ENCODE results near the gene CA5B. TPM values are rescaled to one million over a fixed set of nuclear protein-coding genes. Genes with fewer than 3 reads are reported as not detected.

CA5B gene
- total RNA-seq, 5 donors from 2014 or later (not counting 1 experiment from before 2014, with no cell fraction given), result 34.2 to 80.9 (median 44.6) TPM

DNA sequence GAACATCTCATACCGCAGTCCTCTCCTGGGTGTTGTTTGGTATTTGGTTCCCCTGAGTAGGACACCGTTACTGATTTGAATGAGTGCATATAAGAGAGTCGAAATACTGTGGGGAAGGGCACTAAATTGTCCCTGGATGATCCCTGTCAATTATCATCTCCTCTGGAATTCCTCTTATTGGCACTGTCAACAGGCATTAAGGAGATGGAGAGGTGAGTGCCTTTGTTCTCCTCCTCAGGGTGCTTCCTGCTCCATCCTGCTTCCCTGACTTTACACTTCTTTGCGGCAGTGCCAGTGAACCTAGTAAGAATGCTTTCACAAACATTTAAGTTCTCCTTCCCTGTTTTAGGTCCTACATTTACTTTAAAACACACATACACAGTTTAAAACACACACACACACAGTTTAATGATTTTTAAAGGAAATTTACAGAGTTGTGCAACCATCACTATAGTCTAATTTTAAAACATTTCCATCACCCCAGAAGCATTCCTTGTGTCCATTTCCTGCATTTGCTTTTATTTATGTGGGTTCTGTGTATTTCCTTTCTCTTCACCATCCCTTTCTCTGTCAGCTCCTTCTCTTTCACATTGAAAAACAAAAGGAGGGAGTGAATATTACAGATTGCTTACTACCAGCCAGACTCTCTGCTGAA, 31.4 kb downstream of the CA5B start:
- Mint-ChIP-seq H3K27me3 (no peaks in the 10 kb centered on the region), H3K4me3 (no peak overlapping the region), H3K9me3 (no peaks in the 10 kb centered on the region), H3K27ac (peak overlapping the region; percentile 44 to 57), H3K36me3 (peaks cover 27% of the 10 kb centered on the region), H3K4me1 (peaks cover 5 to 21% (median 17%) of the 10 kb centered on the region in 3 donors)
- DNase-seq, result no peak
- Histone ChIP-seq H3K27me3 (replicated peaks in 1 of 2; ENCODE audit: control insufficient read depth in 2 of 2, extremely low read depth in 1 of 2, insufficient read depth in 2 of 2, low read length in 1 of 2) (no peaks in the 10 kb centered on the region), H3K4me3 (ENCODE audit: control insufficient read depth in 1 of 2, extremely low read depth in 1 of 2, low read length in 1 of 2) (no peak overlapping the region), H3K36me3 (ENCODE audit: control insufficient read depth in 2 of 2, extremely low read depth in 1 of 2, insufficient read depth in 1 of 2, low read length in 1 of 2) (peaks cover 0 to 23% of the 10 kb centered on the region in 2 donors), H3K4me1 (ENCODE audit: control insufficient read depth in 1 of 2, extremely low read depth in 1 of 2, insufficient read depth in 2 of 2, low read length in 2 of 2) (no peaks in the 10 kb centered on the region), H3K27ac (ENCODE audit: low read length) (no peak overlapping the region), H3K9me3 (no peaks in the 10 kb centered on the region)
- no CpG with 5 or more reads among the region's 4 CpGs for WGBS (ENCODE audit: insufficient coverage)
- POLR2A ChIA-PET, result no interaction called here
- CTCF ChIA-PET, result interaction anchor here in 1 of 2 donors (1.0 kb wide), 1 partner anchor 11 kb away, joined by 3 read pairs; no protein-coding TSS in a partner anchor
- no peak for ATAC-seq (replicated peaks in 1 of 4)

DNA sequence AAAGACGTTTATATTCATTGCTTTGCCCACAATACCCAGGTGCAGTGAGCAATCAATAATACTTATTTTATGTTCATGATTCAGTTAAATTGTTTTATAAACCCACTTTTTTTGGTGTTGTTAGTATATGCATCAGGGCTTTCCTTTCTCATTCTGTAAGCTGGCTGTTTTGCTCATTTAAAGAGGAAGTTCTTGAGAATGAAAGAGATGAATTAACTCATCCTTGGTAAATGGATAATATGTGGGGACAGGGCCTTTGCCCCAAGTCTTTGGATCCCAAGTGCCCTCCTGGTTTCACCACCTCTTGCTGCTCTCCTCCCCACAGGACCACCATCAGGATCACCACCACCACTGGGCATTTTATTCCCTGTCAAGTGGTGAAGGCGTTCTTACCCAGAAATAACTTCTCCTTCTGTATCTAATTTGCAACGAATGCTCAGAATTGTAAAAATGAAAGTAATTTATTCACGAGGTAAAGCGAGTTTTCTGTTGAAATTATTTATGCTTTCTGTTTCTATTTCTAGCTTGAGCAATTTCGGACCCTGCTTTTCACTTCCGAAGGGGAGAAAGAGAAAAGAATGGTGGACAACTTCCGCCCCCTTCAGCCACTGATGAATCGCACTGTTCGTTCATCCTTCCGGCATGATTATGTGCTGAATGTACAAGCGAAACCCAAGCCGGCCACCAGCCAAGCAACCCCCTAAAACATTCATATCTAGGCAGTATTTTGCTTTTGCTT, 44.1 kb downstream of the CA5B start:
- Mint-ChIP-seq H3K4me3 (peak overlapping the region; percentile 74 to 81 (median 75)), H3K36me3 (peaks cover 23% of the 10 kb centered on the region), H3K4me1 (peaks cover 7 to 14% (median 11%) of the 10 kb centered on the region in 3 donors), H3K9me3 (no peaks in the 10 kb centered on the region), H3K27ac (peak overlapping the region; percentile 93 to 98), H3K27me3 (no peaks in the 10 kb centered on the region)
- WGBS (ENCODE audit: insufficient coverage), result 0% methylated on average over 2 of the region's 13 CpGs
- peak in 1 of 4 experiments; percentile 67 for ATAC-seq (replicated peaks in 1 of 4)
- ChIA-PET CTCF (interaction anchor here (0.6 to 2.0 kb wide), 2 partner anchors 9 to 31 kb away, joined by 3 to 4 read pairs; partner anchors contain the start of gene ZRSR2 (in 1 of the 2)), POLR2A (no interaction called here)
- Histone ChIP-seq H3K4me3 (ENCODE audit: control insufficient read depth in 1 of 2, extremely low read depth in 1 of 2, low read length in 1 of 2) (peak overlapping the region in 1 of 2 donors; percentile 40), H3K27me3 (replicated peaks in 1 of 2; ENCODE audit: control insufficient read depth in 2 of 2, extremely low read depth in 1 of 2, insufficient read depth in 2 of 2, low read length in 1 of 2) (no peaks in the 10 kb centered on the region), H3K9me3 (no peaks in the 10 kb centered on the region), H3K36me3 (ENCODE audit: control insufficient read depth in 2 of 2, extremely low read depth in 1 of 2, insufficient read depth in 1 of 2, low read length in 1 of 2) (peaks cover 5 to 28% of the 10 kb centered on the region in 2 donors), H3K27ac (ENCODE audit: low read length) (peak overlapping the region; percentile 88), H3K4me1 (ENCODE audit: control insufficient read depth in 1 of 2, extremely low read depth in 1 of 2, insufficient read depth in 2 of 2, low read length in 2 of 2) (peaks cover 0 to 8% of the 10 kb centered on the region in 2 experiments)
- peak in 1 of 35 experiments; percentile 45 for DNase-seq

DNA sequence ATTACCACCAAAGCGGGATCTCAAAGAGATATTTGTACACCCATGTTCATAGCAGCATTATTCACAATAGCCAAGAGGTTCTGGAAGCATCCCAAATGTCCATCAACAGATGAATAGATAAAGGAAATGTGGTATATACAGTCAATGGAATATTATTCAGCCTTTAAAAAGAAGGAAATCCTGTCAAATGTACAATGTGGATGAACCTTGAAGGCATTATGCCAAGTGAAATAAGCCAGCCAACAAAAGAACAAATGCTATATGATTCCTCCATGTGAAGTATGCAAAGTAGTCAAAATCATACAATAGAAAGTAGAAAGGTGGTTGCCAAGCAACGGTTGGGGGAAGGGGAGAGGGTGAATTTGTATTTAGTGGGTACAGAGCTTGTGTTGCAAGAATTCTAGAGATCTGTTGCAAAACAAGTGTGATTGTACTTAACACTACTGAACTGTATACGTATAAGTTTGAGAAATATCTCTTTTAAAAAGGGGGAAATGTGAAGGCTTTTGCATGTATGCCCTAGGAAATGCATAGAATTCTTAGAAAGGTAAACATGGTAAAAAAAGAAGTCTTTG, 47.2 kb downstream of the CA5B start:
- Mint-ChIP-seq H3K27ac (no peak overlapping the region), H3K9me3 (no peaks in the 10 kb centered on the region), H3K36me3 (peaks cover 19% of the 10 kb centered on the region), H3K27me3 (no peaks in the 10 kb centered on the region), H3K4me3 (no peak overlapping the region), H3K4me1 (peaks cover 9 to 14% (median 12%) of the 10 kb centered on the region in 3 donors)
- ChIA-PET POLR2A (no interaction called here), CTCF (no interaction called here)
- Histone ChIP-seq H3K9me3 (no peaks in the 10 kb centered on the region), H3K27me3 (replicated peaks in 1 of 2; ENCODE audit: control insufficient read depth in 2 of 2, extremely low read depth in 1 of 2, insufficient read depth in 2 of 2, low read length in 1 of 2) (no peaks in the 10 kb centered on the region), H3K27ac (ENCODE audit: low read length) (no peak overlapping the region), H3K36me3 (ENCODE audit: control insufficient read depth in 2 of 2, extremely low read depth in 1 of 2, insufficient read depth in 1 of 2, low read length in 1 of 2) (peaks cover 5 to 17% of the 10 kb centered on the region in 2 donors), H3K4me1 (ENCODE audit: control insufficient read depth in 1 of 2, extremely low read depth in 1 of 2, insufficient read depth in 2 of 2, low read length in 2 of 2) (peaks cover 2 to 17% of the 10 kb centered on the region in 2 experiments), H3K4me3 (ENCODE audit: control insufficient read depth in 1 of 2, extremely low read depth in 1 of 2, low read length in 1 of 2) (no peak overlapping the region)
- WGBS (ENCODE audit: insufficient coverage), result no CpG with 5 or more reads among the region's 3 CpGs
- DNase-seq (no peak), ATAC-seq (replicated peaks in 1 of 4) (no peak)

DNA sequence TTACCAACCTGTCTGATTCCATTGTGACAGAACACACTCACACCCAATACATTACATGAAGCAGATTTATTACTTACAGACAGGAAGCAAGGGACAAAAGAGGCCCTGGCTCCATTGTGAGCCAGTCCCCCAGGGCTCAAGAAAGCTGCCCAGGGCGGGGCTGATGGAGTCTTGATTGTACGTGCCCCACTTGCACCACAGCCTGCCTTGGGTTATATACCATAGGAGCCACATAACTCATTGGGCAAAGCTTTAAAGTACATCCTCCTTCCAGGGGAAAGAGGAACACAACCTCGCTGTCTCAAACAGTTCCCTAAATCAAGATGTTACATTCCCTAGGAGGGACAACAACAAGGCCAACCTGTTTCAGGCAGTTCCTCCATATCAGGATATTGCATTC, 48.8 kb downstream of the CA5B start:
- DNase-seq, result peak in 1 of 35 experiments; percentile 4
- no CpG with 5 or more reads among the region's 3 CpGs for WGBS (ENCODE audit: insufficient coverage)
- peaks cover 5 to 8% of the 10 kb centered on the region in 2 donors for H3K36me3 ChIP-seq (ENCODE audit: control insufficient read depth in 2 of 2, extremely low read depth in 1 of 2, insufficient read depth in 1 of 2, low read length in 1 of 2)
- Mint-ChIP-seq H3K27ac (no peak overlapping the region), H3K36me3 (peaks cover 16% of the 10 kb centered on the region), H3K4me3 (no peak overlapping the region), H3K4me1 (peaks cover 6 to 14% (median 6%) of the 10 kb centered on the region in 3 donors), H3K27me3 (no peaks in the 10 kb centered on the region), H3K9me3 (no peaks in the 10 kb centered on the region)
- ATAC-seq (replicated peaks in 1 of 4), result no peak
- H3K4me3 ChIP-seq (ENCODE audit: control insufficient read depth in 1 of 2, extremely low read depth in 1 of 2, low read length in 1 of 2), result no peak overlapping the region
- H3K27me3 ChIP-seq (replicated peaks in 1 of 2; ENCODE audit: control insufficient read depth in 2 of 2, extremely low read depth in 1 of 2, insufficient read depth in 2 of 2, low read length in 1 of 2), result no peaks in the 10 kb centered on the region
- ChIA-PET POLR2A (no interaction called here), CTCF (no interaction called here)
- H3K4me1 ChIP-seq (ENCODE audit: control insufficient read depth in 1 of 2, extremely low read depth in 1 of 2, insufficient read depth in 2 of 2, low read length in 2 of 2), result peaks cover 7 to 19% of the 10 kb centered on the region in 2 experiments
- no peaks in the 10 kb centered on the region for H3K9me3 ChIP-seq
- no peak overlapping the region for H3K27ac ChIP-seq (ENCODE audit: low read length)

DNA sequence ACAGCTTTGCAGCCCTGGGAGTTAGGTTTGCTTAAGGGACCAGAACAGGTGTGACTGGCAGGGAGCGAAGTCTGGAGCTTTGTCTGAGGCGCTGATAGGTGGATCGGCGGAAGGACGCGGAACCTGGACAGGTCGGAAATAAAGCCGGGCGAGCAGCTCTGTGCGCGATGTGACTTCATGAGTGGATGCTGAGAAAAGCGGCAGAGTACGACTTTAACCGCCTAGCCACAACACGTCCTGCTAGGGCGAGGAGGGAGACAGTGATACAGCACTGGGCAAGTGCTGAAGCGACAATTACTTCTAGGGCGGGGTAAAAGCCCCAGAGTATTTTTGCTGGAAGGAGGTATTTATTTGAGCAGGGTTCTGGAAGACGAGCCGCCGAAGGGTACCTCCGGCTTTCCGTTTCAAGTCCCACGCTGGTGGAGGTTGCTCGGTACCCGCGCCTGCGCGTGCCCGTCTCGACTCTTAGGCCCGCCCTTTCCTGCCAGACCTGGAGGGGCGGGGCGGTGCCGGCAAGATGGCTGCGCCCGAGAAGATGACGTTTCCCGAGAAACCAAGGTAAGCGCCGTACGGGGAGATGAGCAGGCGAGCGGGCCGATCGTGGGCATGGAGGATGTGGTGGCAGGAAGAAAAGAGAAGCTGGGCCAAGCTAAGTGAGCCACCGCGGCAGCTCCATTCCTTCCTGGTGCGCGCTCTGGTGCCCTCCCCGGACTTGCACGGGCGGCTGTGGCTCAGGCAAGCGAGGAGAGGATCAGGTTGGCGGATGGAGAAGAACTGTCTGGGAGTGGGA, 52.1 kb downstream of the CA5B start, which contains the start of gene ZRSR2:
Gene ZRSR2 (plus strand): TSS at position 506 of the 790 bp plus-strand sequence. CDS start 12 bp downstream, at position 518.
- Mint-ChIP-seq H3K27me3 (no peaks in the 10 kb centered on the region), H3K4me3 (no peak within 1 kb of the TSS), H3K27ac (no peak within 1 kb of the TSS), H3K36me3 (peaks cover 5% of the 10 kb centered on the region), H3K4me1 (peaks cover 25 to 34% (median 30%) of the 10 kb centered on the region in 3 donors), H3K9me3 (no peaks in the 10 kb centered on the region)
- H3K27me3 ChIP-seq (replicated peaks in 1 of 2; ENCODE audit: control insufficient read depth in 2 of 2, extremely low read depth in 1 of 2, insufficient read depth in 2 of 2, low read length in 1 of 2), result no peaks in the 10 kb centered on the region
- peaks cover 0 to 12% of the 10 kb centered on the region in 2 donors for H3K36me3 ChIP-seq (ENCODE audit: control insufficient read depth in 2 of 2, extremely low read depth in 1 of 2, insufficient read depth in 1 of 2, low read length in 1 of 2)
- peaks cover 9 to 22% of the 10 kb centered on the region in 2 experiments for H3K4me1 ChIP-seq (ENCODE audit: control insufficient read depth in 1 of 2, extremely low read depth in 1 of 2, insufficient read depth in 2 of 2, low read length in 2 of 2)
- peak within 1 kb of the TSS; percentile 66 to 85 for H3K4me3 ChIP-seq (ENCODE audit: control insufficient read depth in 1 of 2, extremely low read depth in 1 of 2, low read length in 1 of 2)
- ChIA-PET POLR2A (interaction anchor here in 1 of 2 donors (0.6 to 1.4 kb wide), 7 partner anchors 10 to 65 kb away, joined by 3 to 17 read pairs (median 5); partner anchors contain the start of gene AP1S2), CTCF (interaction anchor here (0.5 to 1.6 kb wide), 10 partner anchors 9 to 103 kb away, joined by 3 to 6 read pairs (median 4); partner anchors contain the start of gene AP1S2 (in 1 of the 2))
- no peaks in the 10 kb centered on the region for H3K9me3 ChIP-seq
- peak within 1 kb of the TSS; percentile 92 for H3K27ac ChIP-seq (ENCODE audit: low read length)
- 0% methylated on average over 15 of the region's 55 CpGs for WGBS (ENCODE audit: insufficient coverage)
- ATAC-seq (replicated peaks in 1 of 4), result peak; percentile 90 to 97 (median 92)
- DNase-seq, result peak; percentile 79 to 95 (median 87)
